BJ (cell line): ENCODE data around the gene THAP4. TPM values are rescaled to one million over a fixed set of nuclear protein-coding genes. Genes with fewer than 3 reads are reported as not detected.

ENCODE experiments used
- CTCF ChIA-PET: fragments of 350-600 bp; formaldehyde crosslinking; extraction: SDS; loops from one replicate; lab custom pipeline; 2021; ENCODE audit warnings: antibody characterized with exemption, inconsistent platforms; lab: Yijun Ruan, JAX
- POLR2A ChIA-PET: fragments of 300-600 bp; sonication (Branson Sonifier 250); formaldehyde crosslinking; extraction: SDS; loops from one replicate; lab custom pipeline; 2021; ENCODE audit warnings: antibody characterized with exemption; lab: Charles Lee
- DNase-seq: peaks from one replicate; pipeline ENCODE4 v3.0.0-alpha.2; 2011; ENCODE audit warnings: low read depth
- H3K27me3 ChIP-seq: 2 replicates; pipeline ENCODE4 v1.6.0; 2011; ENCODE audit warnings: low read length; ENCODE audit not compliant: control insufficient read depth, insufficient read depth
- H3K36me3 ChIP-seq: 2 replicates; pipeline ENCODE4 v1.5.1; 2011; ENCODE audit warnings: low read length; ENCODE audit not compliant: control insufficient read depth, insufficient read depth
- H3K4me3 ChIP-seq: 2 replicates; pipeline ENCODE4 v1.5.1; 2011; ENCODE audit warnings: low read depth, mild to moderate bottlenecking, control low read depth, low read length
- polyA plus RNA-seq: library from polyadenylated mRNA; depleted of rRNA; stranded (reverse); fragments of >200 nt; gene quantifications from 2 replicates; pipeline ENCODE4 v1.2.3, GENCODE V29; 2011
- TF ChIP-seq, protein P1 (sequence below): IDR thresholded peaks from 2 replicates; pipeline ENCODE4 v1.5.1; 2011; ENCODE audit warnings: low read depth, mild to moderate bottlenecking, control low read depth, inconsistent platforms, low read length, moderate library complexity; ENCODE audit not compliant: insufficient read depth

The THAP4 gene
- polyA plus RNA-seq, 1 experiment, result 50.4 TPM

DNA sequence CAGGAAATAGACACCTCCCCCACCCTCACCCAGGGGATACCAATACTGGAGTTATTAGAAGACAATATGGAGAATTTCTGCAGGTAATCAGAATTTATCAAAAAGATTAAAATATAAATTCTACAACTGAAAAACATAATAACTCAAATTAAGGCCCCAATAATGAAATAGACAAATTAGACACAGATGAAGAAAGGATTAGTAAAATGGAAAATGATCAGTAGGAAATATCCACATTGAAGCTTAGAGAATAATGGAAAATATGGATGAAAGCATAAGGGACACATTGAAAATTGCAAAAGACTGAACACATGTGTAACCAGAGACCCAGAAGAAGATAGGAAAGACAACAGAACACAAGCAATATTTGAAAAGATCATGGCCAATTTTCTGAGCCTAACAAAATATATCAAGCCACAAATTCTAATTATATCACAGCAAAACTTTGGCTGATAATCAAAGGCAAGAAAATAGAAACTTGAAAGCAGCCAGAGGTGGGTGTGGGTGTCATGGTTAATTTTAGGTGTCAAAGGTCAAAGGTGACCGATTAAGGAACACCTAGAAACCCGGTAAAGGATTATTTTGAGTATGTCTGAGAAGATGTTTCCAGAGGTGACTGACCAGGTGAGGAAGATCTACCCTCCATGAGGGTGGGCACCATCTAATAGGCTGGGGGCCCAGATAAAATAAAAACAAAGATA, 50.2 kb downstream of the THAP4 start:
- POLR2A ChIA-PET, result no interaction called here
- CTCF ChIA-PET, result no interaction called here
- Histone ChIP-seq H3K36me3 (peaks cover 6% of the 10 kb centered on the region), H3K4me3 (no peak overlapping the region), H3K27me3 (no peaks in the 10 kb centered on the region)
- TF ChIP-seq, protein P1, sequence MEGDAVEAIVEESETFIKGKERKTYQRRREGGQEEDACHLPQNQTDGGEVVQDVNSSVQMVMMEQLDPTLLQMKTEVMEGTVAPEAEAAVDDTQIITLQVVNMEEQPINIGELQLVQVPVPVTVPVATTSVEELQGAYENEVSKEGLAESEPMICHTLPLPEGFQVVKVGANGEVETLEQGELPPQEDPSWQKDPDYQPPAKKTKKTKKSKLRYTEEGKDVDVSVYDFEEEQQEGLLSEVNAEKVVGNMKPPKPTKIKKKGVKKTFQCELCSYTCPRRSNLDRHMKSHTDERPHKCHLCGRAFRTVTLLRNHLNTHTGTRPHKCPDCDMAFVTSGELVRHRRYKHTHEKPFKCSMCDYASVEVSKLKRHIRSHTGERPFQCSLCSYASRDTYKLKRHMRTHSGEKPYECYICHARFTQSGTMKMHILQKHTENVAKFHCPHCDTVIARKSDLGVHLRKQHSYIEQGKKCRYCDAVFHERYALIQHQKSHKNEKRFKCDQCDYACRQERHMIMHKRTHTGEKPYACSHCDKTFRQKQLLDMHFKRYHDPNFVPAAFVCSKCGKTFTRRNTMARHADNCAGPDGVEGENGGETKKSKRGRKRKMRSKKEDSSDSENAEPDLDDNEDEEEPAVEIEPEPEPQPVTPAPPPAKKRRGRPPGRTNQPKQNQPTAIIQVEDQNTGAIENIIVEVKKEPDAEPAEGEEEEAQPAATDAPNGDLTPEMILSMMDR, result no peak
- DNase-seq, result no peak

DNA sequence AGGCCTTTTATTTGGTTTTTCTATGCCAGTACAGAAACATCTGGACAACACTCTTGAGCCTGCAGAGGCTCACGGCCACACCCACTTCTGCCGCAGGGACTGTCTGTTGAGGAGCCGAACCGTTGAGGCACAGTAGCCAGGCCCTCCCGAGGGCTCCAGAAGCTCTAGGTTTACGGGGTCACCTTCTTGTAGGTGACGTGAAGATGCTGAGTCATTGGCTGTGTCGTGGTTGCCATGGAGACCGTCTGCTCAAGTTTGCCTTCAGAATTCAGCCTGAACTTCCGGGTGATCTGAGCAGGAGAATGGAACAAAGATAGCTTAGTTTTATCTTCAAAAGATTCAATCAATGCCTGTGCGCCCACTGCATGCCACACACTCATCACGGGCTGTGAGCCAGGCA, 52.5 kb downstream of the THAP4 start:
- no peaks in the 10 kb centered on the region for H3K27me3 ChIP-seq
- peaks cover 6% of the 10 kb centered on the region for H3K36me3 ChIP-seq
- ChIA-PET CTCF (no interaction called here), POLR2A (interaction anchor here (0.9 kb wide), 1 partner anchor 28 kb away, joined by 4 read pairs; no protein-coding TSS in a partner anchor)
- no peak overlapping the region for H3K4me3 ChIP-seq
- TF ChIP-seq, protein P1, result no peak
- no peak for DNase-seq

DNA sequence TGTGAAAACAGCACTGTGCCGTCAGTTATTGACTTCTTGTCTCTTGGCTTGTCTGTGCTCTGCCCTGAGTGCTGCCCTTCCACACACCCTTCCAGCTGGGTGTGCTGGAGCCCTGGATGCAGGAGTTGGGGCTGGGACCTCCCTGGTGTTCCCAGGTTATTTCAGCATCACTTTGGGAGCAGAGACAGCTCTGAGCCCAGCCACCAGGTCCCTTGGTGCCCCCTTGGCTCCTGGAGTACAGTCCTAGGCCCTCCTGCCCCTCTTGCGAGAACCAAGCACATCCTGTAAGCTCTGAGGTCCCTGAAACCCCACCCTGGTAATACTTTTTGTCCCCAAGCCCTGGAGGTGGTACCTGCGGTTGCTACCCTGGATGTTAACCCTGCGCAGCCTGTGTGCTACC, 54.2 kb downstream of the THAP4 start:
- ChIA-PET POLR2A (no interaction called here), CTCF (interaction anchor here (1.2 kb wide), 1 partner anchor 77 kb away, joined by 3 read pairs; no protein-coding TSS in a partner anchor)
- TF ChIP-seq, protein P1, result no peak
- no peak for DNase-seq
- Histone ChIP-seq H3K27me3 (no peaks in the 10 kb centered on the region), H3K36me3 (peaks cover 6% of the 10 kb centered on the region), H3K4me3 (no peak overlapping the region)

DNA sequence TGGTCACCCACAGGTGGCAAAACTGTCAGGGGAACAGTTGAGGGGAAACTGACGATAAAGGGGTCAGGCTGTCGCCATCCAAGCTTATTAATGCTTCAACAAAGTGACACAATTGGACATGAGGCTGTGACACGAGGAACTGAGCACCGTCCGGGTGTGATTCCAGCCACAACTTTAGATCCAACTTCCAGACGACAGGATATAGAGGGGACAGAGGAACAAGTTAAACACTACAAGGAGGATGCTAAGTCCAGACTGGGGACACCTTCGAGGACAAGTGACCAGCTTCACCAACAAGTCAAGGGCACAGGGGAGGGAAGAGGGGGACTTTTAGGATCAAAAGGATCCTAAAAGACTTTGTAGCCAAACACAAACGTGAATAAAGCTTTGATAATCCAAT, 54.6 kb downstream of the THAP4 start:
- ChIA-PET POLR2A (no interaction called here), CTCF (interaction anchor here (1.2 kb wide), 1 partner anchor 77 kb away, joined by 3 read pairs; no protein-coding TSS in a partner anchor)
- Histone ChIP-seq H3K27me3 (no peaks in the 10 kb centered on the region), H3K36me3 (peaks cover 6% of the 10 kb centered on the region), H3K4me3 (no peak overlapping the region)
- TF ChIP-seq, protein P1, result no peak
- DNase-seq, result no peak

DNA sequence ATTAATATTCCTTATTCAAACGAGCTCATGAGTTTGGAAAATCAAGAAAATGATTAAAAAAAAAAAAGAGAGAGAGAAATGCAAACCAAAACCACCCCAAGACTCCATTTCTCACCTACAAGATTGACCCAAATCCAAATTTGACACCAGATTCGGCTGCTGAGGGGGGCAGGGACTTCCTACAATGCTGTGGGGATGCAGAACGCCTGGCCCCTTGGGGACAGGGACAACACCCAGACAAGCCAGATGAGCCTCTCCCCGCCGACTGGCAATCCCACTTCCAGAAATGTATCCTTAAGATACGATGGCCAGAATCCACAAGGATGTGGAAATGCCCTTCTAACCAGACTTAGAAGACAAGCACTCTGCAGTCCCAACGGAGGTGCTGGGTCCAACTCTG, 57.7 kb downstream of the THAP4 start:
- ChIA-PET POLR2A (no interaction called here), CTCF (no interaction called here)
- TF ChIP-seq, protein P1, result no peak
- no peak for DNase-seq
- Histone ChIP-seq H3K36me3 (peaks cover 4% of the 10 kb centered on the region; the same call in 1 of the 2 replicates), H3K4me3 (no peak overlapping the region), H3K27me3 (no peaks in the 10 kb centered on the region)
